Measurements from ENCODE around the gene GAPVD1.
A peak's percentile ranks its signal among the peaks of the same experiment; 100 is the strongest.
"Not testable (repeated sequence)": the region's sequence is repeated elsewhere in the genome, so short reads cannot be mapped to it uniquely, and the experiment has no call there.

Gene GAPVD1, protein sequence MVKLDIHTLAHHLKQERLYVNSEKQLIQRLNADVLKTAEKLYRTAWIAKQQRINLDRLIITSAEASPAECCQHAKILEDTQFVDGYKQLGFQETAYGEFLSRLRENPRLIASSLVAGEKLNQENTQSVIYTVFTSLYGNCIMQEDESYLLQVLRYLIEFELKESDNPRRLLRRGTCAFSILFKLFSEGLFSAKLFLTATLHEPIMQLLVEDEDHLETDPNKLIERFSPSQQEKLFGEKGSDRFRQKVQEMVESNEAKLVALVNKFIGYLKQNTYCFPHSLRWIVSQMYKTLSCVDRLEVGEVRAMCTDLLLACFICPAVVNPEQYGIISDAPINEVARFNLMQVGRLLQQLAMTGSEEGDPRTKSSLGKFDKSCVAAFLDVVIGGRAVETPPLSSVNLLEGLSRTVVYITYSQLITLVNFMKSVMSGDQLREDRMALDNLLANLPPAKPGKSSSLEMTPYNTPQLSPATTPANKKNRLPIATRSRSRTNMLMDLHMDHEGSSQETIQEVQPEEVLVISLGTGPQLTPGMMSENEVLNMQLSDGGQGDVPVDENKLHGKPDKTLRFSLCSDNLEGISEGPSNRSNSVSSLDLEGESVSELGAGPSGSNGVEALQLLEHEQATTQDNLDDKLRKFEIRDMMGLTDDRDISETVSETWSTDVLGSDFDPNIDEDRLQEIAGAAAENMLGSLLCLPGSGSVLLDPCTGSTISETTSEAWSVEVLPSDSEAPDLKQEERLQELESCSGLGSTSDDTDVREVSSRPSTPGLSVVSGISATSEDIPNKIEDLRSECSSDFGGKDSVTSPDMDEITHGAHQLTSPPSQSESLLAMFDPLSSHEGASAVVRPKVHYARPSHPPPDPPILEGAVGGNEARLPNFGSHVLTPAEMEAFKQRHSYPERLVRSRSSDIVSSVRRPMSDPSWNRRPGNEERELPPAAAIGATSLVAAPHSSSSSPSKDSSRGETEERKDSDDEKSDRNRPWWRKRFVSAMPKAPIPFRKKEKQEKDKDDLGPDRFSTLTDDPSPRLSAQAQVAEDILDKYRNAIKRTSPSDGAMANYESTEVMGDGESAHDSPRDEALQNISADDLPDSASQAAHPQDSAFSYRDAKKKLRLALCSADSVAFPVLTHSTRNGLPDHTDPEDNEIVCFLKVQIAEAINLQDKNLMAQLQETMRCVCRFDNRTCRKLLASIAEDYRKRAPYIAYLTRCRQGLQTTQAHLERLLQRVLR (N-terminal part only)

DNA sequence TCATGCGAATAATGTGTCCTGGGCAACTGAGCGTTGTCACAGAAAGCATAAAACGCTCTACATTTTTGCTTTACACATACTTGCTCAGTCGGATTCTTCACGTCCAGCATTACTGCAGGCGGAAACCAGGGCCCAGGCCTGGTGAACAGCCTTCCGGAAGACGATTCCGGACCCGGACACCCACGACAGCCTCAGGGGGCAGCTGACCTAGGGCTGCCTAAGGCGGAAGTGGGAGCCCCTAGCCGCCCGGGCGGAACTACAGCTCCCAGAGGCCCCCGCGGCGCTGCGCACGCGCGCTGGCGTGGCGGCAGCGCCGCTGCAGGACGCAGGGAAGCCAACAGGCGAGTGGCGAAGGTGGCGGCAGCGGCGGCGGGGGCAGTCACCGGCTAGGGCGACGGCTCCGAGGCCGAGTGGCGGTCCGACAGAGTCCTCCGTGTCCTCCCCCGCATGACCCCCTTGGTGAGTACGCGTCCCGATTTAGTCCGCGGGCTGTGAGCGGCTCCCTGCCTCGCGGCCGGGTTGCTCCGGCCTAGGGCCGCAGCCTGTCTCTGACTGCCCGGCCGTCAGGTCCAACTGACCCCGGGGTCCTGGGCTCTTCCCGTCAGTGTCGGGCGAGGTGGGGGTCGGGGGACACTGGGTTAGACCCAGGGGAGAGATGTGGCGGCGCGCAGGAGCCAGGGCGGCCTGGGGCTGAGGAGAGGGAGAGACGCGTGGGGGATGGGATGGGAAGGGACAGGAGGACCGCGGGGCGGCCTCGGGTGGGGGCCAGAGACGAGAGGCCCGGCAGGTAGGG is at the start of gene GAPVD1:
Gene GAPVD1, plus strand, starts transcription at position 326 of the 793 bp plus-strand sequence. CDS start 37,096 bp downstream, outside the sequence.
- DNase-seq (ENCODE audit: low read depth in 2 of 2), result peak; percentile 62 to 84

DNA sequence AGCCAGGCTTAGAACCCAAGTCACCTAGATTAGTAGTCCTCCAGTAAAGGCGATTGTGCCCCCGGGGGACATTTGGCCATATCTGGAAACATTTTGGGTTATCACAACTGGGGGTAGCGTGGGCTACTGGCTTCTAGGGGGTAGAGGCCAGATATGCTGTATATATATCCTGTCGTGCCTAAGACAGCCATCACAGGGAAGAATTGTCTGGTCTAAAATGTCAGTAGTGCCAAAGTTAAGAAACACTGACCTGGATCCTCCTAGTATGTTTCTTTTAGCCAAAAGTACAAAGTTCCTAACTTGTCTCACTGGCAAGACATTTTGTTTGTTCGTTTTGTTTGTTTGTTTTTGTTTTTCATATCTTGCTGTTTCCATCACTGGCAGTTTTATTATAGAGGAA is 47.4 kb upstream of the GAPVD1 start:
- DNase-seq (ENCODE audit: low read depth in 2 of 2), result no peak

DNA sequence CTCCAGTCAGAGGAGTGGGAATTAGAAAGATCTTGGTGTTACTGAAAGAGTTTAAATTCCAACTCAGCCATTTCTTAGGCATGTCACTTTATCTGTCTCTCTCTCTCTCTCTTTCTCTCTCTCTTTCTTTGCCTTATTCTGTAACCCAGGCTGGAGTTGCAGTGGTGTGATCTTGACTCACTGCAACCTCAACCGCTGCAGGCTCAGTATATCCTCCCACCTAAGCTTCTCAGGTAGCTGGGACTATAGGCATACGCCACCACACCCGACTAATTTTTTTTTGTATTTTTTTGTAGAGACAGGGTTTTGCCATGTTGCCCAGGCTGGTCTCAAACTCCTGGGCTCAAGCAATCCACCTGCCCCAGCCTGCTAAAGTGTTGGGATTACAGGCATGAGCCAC is 43.0 kb upstream of the GAPVD1 start:
- no peak for DNase-seq (ENCODE audit: low read depth in 2 of 2)

DNA sequence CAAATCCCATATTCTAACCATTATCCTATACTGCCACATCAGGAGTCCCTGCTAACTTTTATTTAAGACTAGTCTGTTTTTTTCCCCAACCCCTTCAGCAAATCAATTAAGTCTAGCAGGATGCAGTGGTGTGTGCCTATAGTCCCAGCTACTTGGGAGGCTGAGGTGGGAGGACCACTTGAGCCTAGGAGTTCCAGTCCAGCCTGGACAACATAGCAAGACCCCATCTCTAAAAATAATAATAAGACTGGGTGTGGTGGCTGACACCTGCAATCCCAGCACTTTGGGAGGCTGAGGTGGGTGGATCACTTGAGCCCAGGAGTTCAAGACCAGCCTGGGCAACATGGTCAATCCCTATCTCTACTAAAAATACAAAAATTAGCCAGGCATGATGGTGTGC is 36.8 kb upstream of the GAPVD1 start:
- not testable (repeated sequence) for DNase-seq (ENCODE audit: low read depth in 2 of 2)

- DNase-seq (ENCODE audit: low read depth in 2 of 2), result no peak
Measured at GRCh38 chr9:125227761-125228160, 33.9 kb upstream of the GAPVD1 start.

DNA sequence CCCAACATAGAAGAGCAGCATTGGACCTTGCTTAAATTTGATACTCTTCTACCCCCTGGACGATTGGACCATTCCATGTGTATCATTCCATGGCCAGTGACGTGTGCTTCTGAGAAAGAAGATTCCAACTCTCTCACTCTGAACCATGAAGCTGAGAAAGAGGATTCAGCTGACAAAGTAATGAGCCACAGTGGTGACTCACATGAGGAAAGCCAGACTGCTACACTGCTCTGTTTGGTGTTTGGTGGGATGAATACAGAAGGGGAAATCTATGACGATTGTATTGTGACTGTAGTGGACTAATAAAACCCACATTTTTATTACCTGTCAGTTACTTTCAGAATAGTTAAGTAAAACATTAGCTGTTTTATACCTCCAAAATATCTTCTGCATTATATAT is 27.9 kb upstream of the GAPVD1 start:
- DNase-seq (ENCODE audit: low read depth in 2 of 2), result no peak

DNA sequence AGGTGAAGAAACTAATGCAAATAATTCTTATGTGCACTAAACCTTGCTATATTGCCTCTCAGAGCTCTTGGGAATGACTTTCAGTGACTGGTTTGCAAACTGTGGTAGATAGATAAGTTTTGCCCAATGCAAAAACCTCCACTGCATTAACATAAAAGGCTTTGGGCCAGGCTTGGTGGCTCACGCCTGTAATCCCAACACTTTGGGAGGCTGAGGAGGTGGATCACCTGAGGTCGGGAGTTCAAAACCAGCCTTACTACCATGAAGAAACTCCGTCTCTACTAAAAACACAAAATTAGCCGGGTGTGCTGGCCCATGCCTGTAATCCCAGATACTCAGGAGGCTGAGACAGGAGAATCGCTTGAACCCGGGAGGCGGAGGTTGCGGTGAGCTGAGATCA is 27.5 kb upstream of the GAPVD1 start:
- DNase-seq (ENCODE audit: low read depth in 2 of 2), result not testable (repeated sequence)

DNA sequence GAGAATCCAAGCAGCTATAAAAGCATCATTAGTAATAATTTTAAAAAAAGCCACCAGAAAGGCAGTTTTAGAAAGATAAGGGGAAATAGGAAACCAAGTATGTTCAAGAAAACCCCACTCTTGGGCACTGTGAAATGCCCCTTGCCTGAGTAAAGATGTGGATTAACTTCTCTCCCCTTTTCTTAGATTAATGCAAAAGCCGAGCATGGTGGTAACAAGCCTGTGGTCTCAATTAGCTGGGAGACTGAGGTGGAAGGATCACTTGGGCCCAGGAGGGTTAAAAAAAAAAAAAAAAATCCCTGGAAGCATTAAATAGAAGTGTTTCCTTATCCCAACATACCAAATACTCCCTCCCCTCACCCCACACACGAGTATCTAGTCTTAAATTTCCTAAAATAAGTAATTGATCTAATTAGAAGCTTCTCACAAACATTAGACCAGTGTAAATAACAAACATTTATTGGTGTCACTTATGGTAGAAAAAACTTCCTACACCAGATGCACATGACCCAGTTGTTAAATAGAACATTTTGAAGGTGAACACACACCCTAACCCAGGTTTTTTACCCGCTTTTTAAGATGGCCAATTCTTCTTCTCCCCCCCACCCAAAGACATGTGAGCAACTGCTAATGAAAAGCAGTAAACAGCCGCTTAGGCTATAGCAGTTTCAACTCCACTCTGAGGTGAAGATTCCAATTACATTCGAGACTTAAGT is 25.7 kb upstream of the GAPVD1 start:
- no peak for DNase-seq (ENCODE audit: low read depth in 2 of 2)

- not testable (repeated sequence) for DNase-seq (ENCODE audit: low read depth in 2 of 2)
Measured at GRCh38 chr9:125236520-125237159, 25.0 kb upstream of the GAPVD1 start.

DNA sequence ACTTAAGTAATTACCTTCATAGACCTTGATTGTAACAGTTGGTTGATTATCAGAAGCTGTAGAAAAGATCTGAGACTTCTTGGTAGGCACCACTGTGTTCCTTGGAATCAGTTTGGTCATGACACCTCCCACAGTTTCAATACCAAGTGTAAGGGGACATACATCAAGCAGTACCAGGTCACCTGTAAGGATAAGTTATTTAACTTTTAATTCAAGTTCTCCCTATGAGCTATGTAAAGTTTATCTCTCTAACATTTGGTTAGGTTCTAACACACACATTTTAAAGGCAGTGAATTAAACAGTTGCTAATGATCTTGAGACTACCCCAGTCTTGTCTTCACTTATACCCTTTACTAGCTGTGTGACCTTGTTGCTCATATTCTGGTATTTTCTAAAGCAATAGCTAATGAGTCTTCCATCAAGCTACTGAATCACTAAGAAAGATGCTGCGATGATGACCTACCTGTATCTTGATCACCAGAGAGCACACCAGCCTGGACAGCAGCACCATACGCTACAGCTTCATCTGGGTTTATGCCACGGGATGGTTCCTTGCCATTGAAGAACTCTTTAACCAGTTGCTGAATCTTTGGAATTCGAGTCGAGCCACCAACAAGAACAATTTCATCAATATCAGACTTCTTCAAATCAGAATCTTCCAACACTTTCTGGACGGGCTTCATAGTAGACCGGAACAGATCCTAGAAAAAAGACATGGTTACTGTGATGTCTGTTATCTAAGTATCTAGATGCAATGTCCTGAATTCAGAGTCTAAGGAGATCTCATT is 23.3 kb upstream of the GAPVD1 start:
- no peak for DNase-seq (ENCODE audit: low read depth in 2 of 2)

- no peak for DNase-seq (ENCODE audit: low read depth in 2 of 2)
Measured at GRCh38 chr9:125238915-125239446, 22.6 kb upstream of the GAPVD1 start.

GRCh38 chr9:125239631-125240597 is 21.7 kb upstream of the GAPVD1 start:
- DNase-seq (ENCODE audit: low read depth in 2 of 2), result no peak

GRCh38 chr9:125240649-125240999 is 21.0 kb upstream of the GAPVD1 start:
- peak in 1 of 2 donors; percentile 39 for DNase-seq (ENCODE audit: low read depth in 2 of 2)

DNA sequence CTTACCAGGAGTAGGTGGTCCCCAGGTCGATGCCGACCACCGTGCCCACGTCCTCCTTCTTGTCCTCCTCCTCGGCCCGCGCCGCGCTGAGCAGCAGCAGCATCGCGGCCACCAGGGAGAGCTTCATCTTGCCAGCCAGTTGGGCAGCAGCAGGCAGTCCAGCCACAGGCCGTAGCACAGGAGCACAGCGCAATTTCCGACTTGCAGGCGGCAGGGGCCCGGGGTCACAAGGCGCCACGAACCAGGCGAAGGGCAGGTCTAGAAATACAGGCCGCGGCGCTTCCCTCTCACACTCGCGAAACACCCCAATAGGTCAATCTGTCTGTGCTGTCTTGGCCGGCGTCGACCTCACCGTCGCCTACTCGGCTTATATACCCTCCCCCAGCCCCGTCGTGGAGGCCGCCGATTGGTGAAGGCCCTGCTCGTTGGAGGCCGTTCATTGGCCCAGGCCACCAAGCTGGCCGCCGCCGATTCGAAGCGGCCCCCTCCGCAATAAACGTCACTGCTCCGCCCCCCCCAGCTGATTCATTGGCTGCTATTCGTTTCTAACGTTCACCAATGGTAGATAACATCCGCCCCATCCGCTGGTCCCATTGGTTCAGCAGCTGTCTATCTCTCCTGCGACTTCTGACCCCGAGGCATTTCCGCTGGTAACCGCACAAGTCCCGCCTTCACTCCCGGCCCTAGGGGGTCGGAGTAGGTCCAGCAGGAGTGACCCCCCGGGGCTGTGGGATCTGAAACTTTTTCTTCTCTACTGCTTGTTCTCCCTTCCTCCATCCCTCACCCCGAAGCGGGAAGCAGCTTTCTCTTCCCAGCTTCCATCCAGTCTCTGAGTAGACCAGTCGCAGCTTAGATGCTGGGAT is 20.4 kb upstream of the GAPVD1 start, which contains the start of gene HSPA5:
Gene HSPA5, minus strand, starts transcription at position 344 of the 863 bp plus-strand sequence. Its CDS starts 217 bp downstream, at position 127.
- DNase-seq (ENCODE audit: low read depth in 2 of 2), result peak; percentile 99 to 100

DNA sequence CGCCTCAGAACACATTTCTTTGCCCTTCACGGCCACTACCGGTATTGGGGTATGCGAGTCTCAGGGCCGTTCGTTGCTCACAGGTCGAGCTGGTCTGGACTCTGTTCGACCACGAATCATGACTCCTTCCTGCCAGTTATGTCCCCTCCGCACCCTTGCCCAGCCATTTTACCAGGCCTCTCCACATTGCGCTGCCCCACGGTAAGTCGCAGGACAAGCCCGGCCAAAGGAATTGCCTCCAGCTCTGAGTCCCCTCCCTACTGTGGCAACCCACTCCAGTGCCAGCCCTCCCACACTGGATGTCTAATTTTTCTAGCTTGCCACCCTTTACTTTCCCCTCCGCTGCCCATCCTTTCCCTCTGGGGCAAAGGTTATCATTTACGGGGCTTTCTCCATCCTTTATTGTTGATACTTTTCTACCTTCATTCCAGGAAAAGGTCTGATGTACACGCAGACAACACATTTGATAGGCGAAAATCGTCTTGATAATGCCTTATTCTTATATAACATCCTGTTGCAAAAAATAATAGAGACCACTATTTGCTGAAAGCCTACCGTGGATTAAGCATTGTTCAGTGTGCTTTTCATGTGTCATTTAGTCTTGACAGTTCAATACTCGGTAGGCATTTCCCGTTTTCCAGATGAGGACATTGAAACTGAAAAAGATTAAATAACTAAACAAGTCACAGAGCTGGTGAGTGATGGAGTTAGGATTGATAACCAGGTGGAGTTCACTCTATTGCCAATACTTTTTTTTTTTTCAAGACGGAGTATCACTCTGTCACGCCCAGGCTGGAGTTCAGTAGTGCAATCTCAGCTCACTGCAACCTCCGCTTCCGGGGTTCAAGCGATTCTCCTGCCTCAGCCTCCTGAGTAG is 19.5 kb upstream of the GAPVD1 start:
- no peak for DNase-seq (ENCODE audit: low read depth in 2 of 2)

GRCh38 chr9:125243792-125244260 is 17.8 kb upstream of the GAPVD1 start:
- DNase-seq (ENCODE audit: low read depth in 2 of 2), result no peak

Measured in stimulated activated CD8-positive, alpha-beta memory T cell treated with anti-CD3 and anti-CD28 coated beads, Interleukin-7, amount 100 ng/mL, for 4 hours (primary cell).